GM19455 (cell line): ENCODE results near the gene IDH2.
"Not testable (repeated sequence)": the region's sequence is repeated elsewhere in the genome, so short reads cannot be mapped to it uniquely, and the experiment has no call there.

Experiments
- ATAC-seq: cut with Tn5 transposase; IDR thresholded peaks from one replicate; pipeline ENCODE4 v1.9.1; 2021; ENCODE audit not compliant: unreplicated experiment

The IDH2 gene

GRCh38 chr15:90085565-90085964, 16.7 kb downstream of the IDH2 start:
- ATAC-seq = no peak

GRCh38 chr15:90084876-90085423, 17.3 kb downstream of the IDH2 start:
- ATAC-seq = no peak

GRCh38 chr15:90083954-90084607, 18.2 kb downstream of the IDH2 start:
- no peak for ATAC-seq

DNA sequence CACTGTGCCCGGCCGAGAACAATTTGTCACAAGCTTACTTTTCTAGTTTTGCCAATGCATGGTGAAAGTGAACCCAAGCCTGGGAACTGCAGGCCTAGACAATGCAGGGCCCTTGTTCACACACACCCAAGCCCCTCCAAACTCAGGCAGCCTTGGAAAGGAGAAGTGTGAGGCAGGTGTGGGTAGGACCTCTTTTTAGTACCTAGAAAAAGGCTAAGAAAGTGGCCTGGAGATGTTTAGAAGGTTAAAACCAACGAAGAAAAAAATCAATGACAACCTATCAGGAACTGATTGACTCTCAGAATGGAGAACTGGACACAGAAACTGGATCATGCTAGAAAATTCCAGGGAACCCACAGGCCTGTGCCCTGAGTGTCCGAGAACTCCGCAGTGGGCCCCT, 18.8 kb downstream of the IDH2 start:
- no peak for ATAC-seq

- ATAC-seq = no peak
Observed at GRCh38 chr15:90082140-90082715, 20.0 kb downstream of the IDH2 start.

- no peak for ATAC-seq
Observed at GRCh38 chr15:90080818-90081393, 21.4 kb downstream of the IDH2 start.

GRCh38 chr15:90080458-90080755, 21.9 kb downstream of the IDH2 start:
- no peak for ATAC-seq

- ATAC-seq = no peak
Observed at GRCh38 chr15:90079619-90080457, 22.4 kb downstream of the IDH2 start.

DNA sequence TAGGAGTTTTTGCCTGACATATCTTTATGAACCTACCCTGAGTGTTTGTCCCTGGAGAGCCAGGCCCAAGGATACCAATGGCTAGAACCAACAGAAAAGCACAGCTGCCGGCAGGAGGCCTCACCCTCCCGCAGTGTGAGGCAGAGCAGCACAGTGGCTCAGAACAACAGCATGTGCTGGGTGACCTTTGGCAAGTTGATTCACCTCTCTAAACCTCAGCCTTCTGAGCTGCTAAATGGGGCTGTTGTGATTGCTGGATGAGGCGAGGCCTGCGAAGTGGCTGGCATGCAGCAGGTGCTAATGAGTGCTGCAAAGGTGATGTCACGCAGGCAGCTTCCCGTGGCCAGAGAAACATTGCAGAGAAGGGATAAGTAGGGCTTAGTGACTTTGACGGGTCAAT, 23.3 kb downstream of the IDH2 start:
- no peak for ATAC-seq

DNA sequence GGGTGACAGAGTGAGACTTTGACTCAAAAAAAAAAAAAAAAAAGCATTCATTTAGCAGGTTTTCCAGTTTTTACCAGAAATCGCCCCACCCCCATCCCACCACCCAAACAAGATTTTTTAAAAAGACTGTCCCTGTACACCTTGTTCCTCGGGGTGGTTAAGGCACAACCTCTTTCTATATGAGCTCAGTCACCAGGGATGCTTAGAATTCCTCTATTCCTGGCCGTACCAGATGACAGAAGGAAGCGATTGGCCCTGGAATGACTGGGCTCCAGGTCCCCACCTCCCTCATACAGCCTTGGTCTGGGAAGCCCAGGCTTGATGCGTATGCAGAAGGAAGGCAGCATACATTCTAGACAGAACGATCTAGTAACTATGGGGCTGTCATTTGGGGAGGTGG, 25.6 kb downstream of the IDH2 start:
- ATAC-seq = no peak

DNA sequence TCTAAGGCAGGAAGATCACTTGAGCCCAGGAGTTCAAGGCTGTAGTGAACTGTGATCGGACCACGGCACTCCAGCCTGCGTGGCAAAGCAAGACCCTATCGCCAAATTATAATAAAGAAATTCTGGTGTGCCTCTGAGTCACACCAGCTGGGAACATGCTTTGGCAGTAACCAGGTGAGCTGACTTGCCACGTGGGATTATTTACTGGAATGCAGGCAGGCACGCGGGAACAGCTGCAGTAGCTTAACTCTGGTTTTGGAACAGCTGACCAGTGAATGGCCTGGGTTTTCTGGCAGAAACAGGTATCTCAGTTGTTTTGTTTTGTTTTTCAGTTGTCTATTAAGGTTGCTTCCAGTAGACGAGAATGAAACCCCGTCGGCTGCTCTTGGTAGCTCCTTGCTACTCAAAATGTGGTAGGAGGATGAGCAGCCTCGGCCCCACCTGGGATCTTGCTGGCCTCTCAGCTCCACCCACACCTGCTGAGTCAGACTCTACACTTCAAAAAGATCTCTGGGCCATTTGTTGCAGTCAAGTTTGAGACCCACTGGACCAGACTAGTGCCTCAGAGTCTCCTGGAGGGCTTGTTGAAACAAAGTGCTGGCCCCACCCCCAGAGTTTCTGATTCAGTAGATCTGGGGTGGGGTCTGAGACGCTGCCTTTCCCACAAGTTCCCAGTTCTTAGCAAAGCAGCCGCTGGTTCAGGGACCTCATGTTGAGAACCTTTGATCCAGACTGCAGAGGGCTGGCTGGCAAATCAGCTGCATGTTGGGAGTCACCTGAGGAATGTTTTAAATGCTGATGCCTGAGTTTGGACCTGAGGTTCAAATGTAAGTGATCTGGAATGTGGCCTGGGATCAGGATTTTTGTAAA, 26.6 kb downstream of the IDH2 start:
- ATAC-seq = no peak

DNA sequence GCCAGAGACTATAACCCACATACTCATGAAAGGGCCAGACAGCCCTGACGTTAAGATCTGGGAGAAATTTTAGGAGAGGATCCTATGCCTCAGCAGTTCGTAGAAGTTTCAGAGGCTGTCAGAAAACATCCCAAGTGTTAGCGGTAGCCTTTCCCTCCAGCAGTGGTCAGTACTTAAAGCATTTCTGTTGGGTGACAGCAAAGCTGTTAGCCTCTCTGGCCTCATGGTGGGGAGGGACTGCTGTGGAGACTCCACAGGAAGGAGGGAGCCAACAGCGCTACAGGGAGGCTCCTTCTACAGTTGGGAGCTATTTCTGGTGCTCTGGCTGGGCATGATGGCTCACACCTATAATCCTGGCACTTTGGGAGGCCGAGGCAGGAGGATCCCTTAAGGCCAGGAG, 27.4 kb downstream of the IDH2 start:
- no peak for ATAC-seq

DNA sequence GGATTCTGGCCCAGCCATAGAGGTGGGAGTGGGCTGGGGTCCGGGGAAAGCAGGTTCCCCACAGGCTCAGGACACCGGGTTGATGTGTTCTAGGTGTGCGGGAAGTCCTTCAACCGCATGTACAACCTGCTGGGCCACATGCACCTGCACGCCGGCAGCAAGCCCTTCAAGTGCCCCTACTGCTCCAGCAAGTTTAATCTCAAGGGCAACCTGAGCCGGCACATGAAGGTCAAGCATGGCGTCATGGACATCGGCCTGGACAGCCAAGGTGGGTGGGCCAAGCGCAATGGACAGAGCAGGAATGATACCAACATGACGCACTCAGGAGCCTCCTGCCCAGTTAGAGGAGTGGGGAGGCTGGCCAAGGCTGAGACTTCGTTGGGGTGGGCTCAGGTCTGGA, 28.2 kb downstream of the IDH2 start:
- ATAC-seq = no peak

DNA sequence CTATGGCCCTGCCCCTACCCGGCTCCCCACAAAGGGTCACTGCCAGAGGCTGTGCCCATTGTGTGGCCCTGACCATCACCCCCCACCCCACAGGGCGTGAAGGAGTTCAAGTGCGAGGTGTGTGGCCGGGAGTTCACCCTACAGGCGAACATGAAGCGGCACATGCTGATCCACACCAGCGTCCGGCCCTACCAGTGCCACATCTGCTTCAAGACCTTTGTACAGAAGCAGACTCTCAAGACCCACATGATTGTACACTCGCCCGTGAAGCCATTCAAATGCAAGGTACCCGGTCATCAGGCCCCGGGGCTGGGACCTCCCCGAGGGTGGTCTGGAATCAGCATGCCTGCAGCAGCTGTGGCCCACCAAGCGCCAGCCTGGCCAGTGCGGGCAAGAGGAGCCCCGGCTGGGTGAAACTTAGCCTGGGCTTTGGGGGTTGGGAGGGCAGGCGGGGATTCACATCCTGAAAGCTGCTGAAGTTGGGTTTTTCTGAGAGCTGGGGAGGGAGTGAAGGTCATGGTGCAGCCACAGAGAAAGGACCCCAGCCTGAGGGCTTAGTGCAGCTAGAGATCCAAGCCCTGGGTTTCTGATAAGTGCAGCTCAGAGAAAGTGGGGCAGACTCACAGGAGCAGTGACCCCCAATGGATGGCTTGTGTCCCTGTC, 29.2 kb downstream of the IDH2 start:
- no peak for ATAC-seq

- no peak for ATAC-seq
Observed at GRCh38 chr15:90071220-90071807, 31.0 kb downstream of the IDH2 start.

DNA sequence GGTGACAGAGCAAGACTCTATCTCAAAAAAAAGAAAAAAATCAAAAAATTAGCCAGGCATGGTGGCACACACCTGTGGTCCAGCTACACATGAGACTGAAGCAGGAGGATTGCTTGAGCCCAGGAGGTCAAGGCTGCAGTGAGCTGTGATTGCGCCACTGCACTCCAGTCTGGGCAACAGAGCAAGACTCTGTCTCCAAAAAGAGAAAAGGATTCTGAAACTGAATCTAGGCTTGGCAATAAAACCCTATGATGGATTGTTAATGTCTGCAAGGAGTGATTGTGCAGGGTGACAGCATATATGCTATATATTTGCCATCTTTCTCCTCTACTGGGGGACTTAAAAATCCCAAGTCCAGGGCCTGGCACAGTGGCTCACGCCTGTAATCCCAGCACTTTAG, 31.6 kb downstream of the IDH2 start:
- ATAC-seq = not testable (repeated sequence)

DNA sequence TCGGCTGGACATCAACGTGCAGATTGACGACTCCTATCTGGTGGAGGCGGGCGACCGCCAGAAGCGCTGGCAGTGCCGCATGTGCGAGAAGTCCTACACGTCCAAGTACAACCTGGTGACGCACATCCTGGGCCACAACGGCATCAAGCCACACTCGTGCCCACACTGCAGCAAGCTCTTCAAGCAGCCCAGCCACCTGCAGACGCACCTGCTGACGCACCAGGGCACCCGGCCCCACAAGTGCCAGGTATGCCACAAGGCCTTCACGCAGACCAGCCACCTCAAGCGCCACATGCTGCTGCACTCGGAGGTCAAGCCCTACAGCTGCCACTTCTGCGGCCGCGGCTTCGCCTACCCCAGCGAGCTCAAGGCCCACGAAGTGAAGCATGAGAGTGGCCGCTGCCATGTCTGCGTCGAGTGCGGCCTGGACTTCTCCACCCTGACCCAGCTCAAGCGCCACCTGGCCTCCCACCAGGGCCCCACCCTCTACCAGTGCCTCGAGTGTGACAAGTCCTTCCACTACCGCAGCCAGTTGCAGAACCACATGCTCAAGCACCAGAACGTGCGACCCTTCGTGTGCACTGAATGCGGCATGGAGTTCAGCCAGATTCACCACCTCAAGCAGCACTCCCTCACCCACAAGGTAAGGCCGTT, 34.2 kb downstream of the IDH2 start:
- no peak for ATAC-seq

- no peak for ATAC-seq
Observed at GRCh38 chr15:90067181-90067952, 34.9 kb downstream of the IDH2 start.

DNA sequence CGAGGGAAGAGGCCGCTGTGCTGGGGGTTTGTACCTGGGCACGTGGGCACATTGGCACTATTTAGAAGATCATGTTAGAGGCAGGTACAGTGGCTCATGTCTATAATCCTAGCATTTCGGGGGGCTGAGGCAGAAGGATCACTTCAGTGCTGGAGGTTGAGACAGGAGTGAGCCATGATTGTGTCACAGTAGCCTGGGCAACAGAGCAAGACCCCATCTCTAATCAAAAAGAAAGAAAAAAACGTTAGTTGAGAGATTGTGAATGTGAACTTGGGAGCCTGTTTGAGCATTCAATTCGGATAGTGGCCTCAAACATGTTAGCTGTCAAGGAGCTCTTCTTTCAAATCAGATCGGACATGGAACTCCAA, 36.6 kb downstream of the IDH2 start:
- no peak for ATAC-seq
